GM12878 (cell line): ENCODE data around the gene CRTC1. TPM values are rescaled to one million over a fixed set of nuclear protein-coding genes. Genes with fewer than 3 reads are reported as not detected.

Experiments
- ATAC-seq: fragments of 200-7000 bp; cut with Tn5 transposase; 3 replicates; pipeline ENCODE4 v1.9.1; 2020; ENCODE audit warnings: mild to moderate bottlenecking, moderate library complexity
- BruUV-seq: library from RNA; stranded (reverse); fragments of 400-500 nt; replicated peaks from 2 replicates; lab custom pipeline; 2021; lab: Mats Ljungman, UMichigan
- CTCF ChIA-PET: fragments of 300-600 bp; sonication (Branson Sonifier 250); formaldehyde crosslinking; extraction: SDS; loops from one replicate; lab custom pipeline; 2021; ENCODE audit warnings: inconsistent platforms; lab: Yijun Ruan, JAX
- POLR2A ChIA-PET: fragments of 350-600 bp; formaldehyde crosslinking; extraction: SDS; loops from one replicate; lab custom pipeline; 2021; ENCODE audit warnings: inconsistent platforms; lab: Charles Lee
- RAD21 ChIA-PET: fragments of 300-600 bp; sonication (Branson Sonifier 250); formaldehyde crosslinking; loops from one replicate; lab custom pipeline; 2023; ENCODE audit warnings: antibody characterized with exemption; ENCODE audit not compliant: unreplicated experiment; lab: Charles Lee
- SMC1A ChIA-PET: fragments of 300-600 bp; sonication (Branson Sonifier 250); formaldehyde crosslinking; loops from one replicate; lab custom pipeline; 2023; ENCODE audit not compliant: unreplicated experiment, uncharacterized antibody; lab: Charles Lee
- DNase-seq: peaks from one replicate; pipeline ENCODE4 v3.0.0-alpha.2; 2011; ENCODE audit warnings: low read depth, low spot score
- FAIRE-seq: peaks from 3 replicates; lab custom pipeline; 2011; peaks lifted over from hg19 to GRCh38; lab: Jason Lieb, UNC
- H2AFZ ChIP-seq: 2 replicates; pipeline ENCODE4 v1.6.0; 2011; ENCODE audit warnings: low read depth, low read length, control low read depth; ENCODE audit not compliant: control insufficient read depth
- H3K27ac ChIP-seq: 2 replicates; pipeline ENCODE4 v1.5.1; 2011; ENCODE audit warnings: control low read depth; ENCODE audit not compliant: control insufficient read depth, insufficient read depth
- H3K27me3 ChIP-seq, 2 experiments: replicated peaks in 1 of 2; 2 replicates each; pipeline versions ENCODE4 v1.6.0 to v1.6.1; 2011; ENCODE audit warnings: low read length in 1 of 2; ENCODE audit not compliant: control insufficient read depth in 2 of 2, insufficient read depth in 2 of 2
- H3K36me3 ChIP-seq, 2 experiments: 2 replicates each; pipeline ENCODE4 v1.5.1; 2011; ENCODE audit warnings: low read length in 1 of 2; ENCODE audit not compliant: control insufficient read depth in 2 of 2, insufficient read depth in 2 of 2
- H3K4me1 ChIP-seq: 2 replicates; pipeline ENCODE4 v1.6.1; 2011; ENCODE audit warnings: mild to moderate bottlenecking, low read length, moderate library complexity, mixed read lengths; ENCODE audit not compliant: control insufficient read depth, insufficient read depth
- H3K4me2 ChIP-seq: 2 replicates; pipeline ENCODE4 v1.6.0; 2011; ENCODE audit warnings: control low read depth; ENCODE audit not compliant: control insufficient read depth, insufficient read depth
- H3K4me3 ChIP-seq: fragments of 200-600 bp; sonication (generic); 2 replicates; pipeline ENCODE4 v1.5.1; 2016
- H3K79me2 ChIP-seq: 2 replicates; pipeline ENCODE4 v1.6.0; 2011; ENCODE audit warnings: low read length; ENCODE audit not compliant: control insufficient read depth, insufficient read depth
- H3K9ac ChIP-seq: 2 replicates; pipeline ENCODE4 v1.8.0; 2011; ENCODE audit warnings: low read length, control low read depth, mixed read lengths; ENCODE audit not compliant: control insufficient read depth, insufficient read depth
- H3K9me3 ChIP-seq: replicated peaks from 3 replicates; pipeline ENCODE4 v1.5.1; 2011; ENCODE audit warnings: mild to moderate bottlenecking, low read length; ENCODE audit not compliant: control insufficient read depth, insufficient read depth
- H4K20me1 ChIP-seq: 2 replicates; pipeline ENCODE4 v1.6.0; 2011; ENCODE audit not compliant: control insufficient read depth, insufficient read depth
- BMI1 ChIP-seq: fragments of 450-650 bp; IDR thresholded peaks from 2 replicates; pipeline ENCODE4 v1.6.1; 2016; ENCODE audit warnings: mild to moderate bottlenecking, moderate library complexity, borderline replicate concordance
- CBFB ChIP-seq: IDR thresholded peaks from 2 replicates; pipeline ENCODE4 v1.6.1; 2016; ENCODE audit warnings: antibody characterized with exemption, low read depth
- CEBPB ChIP-seq, 2 experiments: fragments of 150-350 bp in 1 of 2; IDR thresholded peaks; 2 replicates each; pipeline ENCODE4 v1.6.1; 2012 to 2014; ENCODE audit warnings: low read depth in 2 of 2, low read length in 2 of 2, borderline replicate concordance in 1 of 2, inconsistent platforms in 1 of 2
- EGR1 ChIP-seq, 2 experiments: IDR thresholded peaks; 1 replicate in 1 of 2; 2 replicates in 1 of 2; pipeline ENCODE4 v1.6.1; 2011 to 2012; ENCODE audit warnings: low read depth in 2 of 2, low read length in 2 of 2, borderline replicate concordance in 1 of 2, mild to moderate bottlenecking in 1 of 2, moderate library complexity in 1 of 2
- FOXK2 ChIP-seq: fragments of 450-650 bp; IDR thresholded peaks from 2 replicates; pipeline ENCODE4 v1.6.1; 2017; ENCODE audit warnings: mild to moderate bottlenecking, moderate library complexity
- FOXM1 ChIP-seq: IDR thresholded peaks from 2 replicates; pipeline ENCODE4 v1.6.1; 2012; ENCODE audit warnings: low read depth, mild to moderate bottlenecking, inconsistent platforms, low read length, moderate library complexity
- KLF5 ChIP-seq: fragments of 450-650 bp; IDR thresholded peaks from 2 replicates; pipeline ENCODE4 v1.6.1; 2014; ENCODE audit warnings: mild to moderate bottlenecking; ENCODE audit not compliant: partially characterized antibody
- MEF2A ChIP-seq: IDR thresholded peaks from 2 replicates; pipeline ENCODE4 v1.6.1; 2011; ENCODE audit warnings: low read depth, mild to moderate bottlenecking, low read length, moderate library complexity; ENCODE audit not compliant: insufficient read depth
- RBBP5 ChIP-seq: fragments of 200-600 bp; sonication (generic); conservative IDR thresholded peaks from 2 replicates; pipeline ENCODE4 v1.6.1; 2016
- SIN3A ChIP-seq: IDR thresholded peaks from 2 replicates; pipeline ENCODE4 v1.6.1; 2012; ENCODE audit warnings: low read depth, low read length, improper control_type of control experiment
- SREBF2 ChIP-seq: IDR thresholded peaks from 2 replicates; pipeline ENCODE4 v1.6.1; 2012; ENCODE audit warnings: mild to moderate bottlenecking, low read length
- STAT3 ChIP-seq: IDR thresholded peaks from 2 replicates; pipeline ENCODE4 v1.6.1; 2011; ENCODE audit warnings: low read depth, low read length, improper control_type of control experiment
- SUPT20H ChIP-seq: IDR thresholded peaks from 2 replicates; pipeline ENCODE4 v1.6.1; 2011; ENCODE audit warnings: low read depth, mild to moderate bottlenecking, low read length, moderate library complexity, borderline replicate concordance; ENCODE audit not compliant: control insufficient read depth
- WGBS: methylation state at CpG from one replicate; pipeline ENCODE4 v1.1.6; 2016; ENCODE audit warnings: low lambda C conversion rate; ENCODE audit not compliant: insufficient replicate concordance, insufficient coverage; ENCODE audit errors: missing lambda C conversion rate; 5-methylcytosine and 5-hydroxymethylcytosine counted together
- in situ Hi-C: fragments of 300-500 bp; cut with MboI; formaldehyde crosslinking; loops from 9 replicates; pipeline ENCODE4 v1.14.3; 2018; ENCODE audit warnings: mixed read lengths
- intact Hi-C: fragments of 100-400 bp; cut with micrococcal nuclease; formaldehyde crosslinking; loops from one replicate; pipeline ENCODE4 v1.14.2; 2022; ENCODE audit not compliant: unreplicated experiment
- polyA plus RNA-seq, 11 experiments: library from polyadenylated mRNA; depleted of rRNA in 4 of 11; unstranded in 6 of 11; stranded (reverse) in 5 of 11; fragments of >200 nt; fragmentation: Nextera tagmentation in 4 of 11; fragmentation: Illumina TruSeq in 1 of 11; extraction: Ambion mirVana in 4 of 11; extraction: Trizol in 1 of 11; gene quantifications; 1 replicate in 1 of 11; 2 replicates in 10 of 11; pipeline versions ENCODE4 v1.2.1 to v1.2.3, GENCODE V29; 2011 to 2016; ENCODE audit warnings: inconsistent platforms in 2 of 11, missing spikeins in 2 of 11, low read depth in 1 of 11
- total RNA-seq, 4 experiments: library from RNA; depleted of rRNA in 3 of 4; stranded (reverse); fragments of >200 nt in 3 of 4; fragmentation: Illumina TruSeq in 1 of 4; extraction: Trizol in 1 of 4; gene quantifications; 2 replicates each; pipeline versions ENCODE4 v1.2.1 to v1.2.3, GENCODE V29; 2013 to 2021
- TF ChIP-seq, protein P1 (sequence below): fragments of 450-650 bp; formaldehyde crosslinking; IDR thresholded peaks from 2 replicates; pipeline ENCODE4 v1.5.0; 2022; ENCODE audit warnings: mild to moderate bottlenecking, missing genetic modification characterization
- TF ChIP-seq, protein P2 (sequence below): fragments of 450-650 bp; conservative IDR thresholded peaks from 2 replicates; pipeline ENCODE4 v1.6.1; 2017; ENCODE audit warnings: mild to moderate bottlenecking, moderate library complexity
- TF ChIP-seq, protein P3 (sequence below): fragments of 450-650 bp; IDR thresholded peaks from 2 replicates; pipeline ENCODE4 v1.6.1; 2017; ENCODE audit warnings: antibody characterized with exemption, mild to moderate bottlenecking, moderate library complexity

Gene CRTC1
- total and polyA plus RNA-seq, 10 of the 15 experiments (the other 5 are each of a cell fraction or from before 2014, with no cell fraction given) = 0.02 to 4.6 (median 1.1) TPM; not detected in 1

DNA sequence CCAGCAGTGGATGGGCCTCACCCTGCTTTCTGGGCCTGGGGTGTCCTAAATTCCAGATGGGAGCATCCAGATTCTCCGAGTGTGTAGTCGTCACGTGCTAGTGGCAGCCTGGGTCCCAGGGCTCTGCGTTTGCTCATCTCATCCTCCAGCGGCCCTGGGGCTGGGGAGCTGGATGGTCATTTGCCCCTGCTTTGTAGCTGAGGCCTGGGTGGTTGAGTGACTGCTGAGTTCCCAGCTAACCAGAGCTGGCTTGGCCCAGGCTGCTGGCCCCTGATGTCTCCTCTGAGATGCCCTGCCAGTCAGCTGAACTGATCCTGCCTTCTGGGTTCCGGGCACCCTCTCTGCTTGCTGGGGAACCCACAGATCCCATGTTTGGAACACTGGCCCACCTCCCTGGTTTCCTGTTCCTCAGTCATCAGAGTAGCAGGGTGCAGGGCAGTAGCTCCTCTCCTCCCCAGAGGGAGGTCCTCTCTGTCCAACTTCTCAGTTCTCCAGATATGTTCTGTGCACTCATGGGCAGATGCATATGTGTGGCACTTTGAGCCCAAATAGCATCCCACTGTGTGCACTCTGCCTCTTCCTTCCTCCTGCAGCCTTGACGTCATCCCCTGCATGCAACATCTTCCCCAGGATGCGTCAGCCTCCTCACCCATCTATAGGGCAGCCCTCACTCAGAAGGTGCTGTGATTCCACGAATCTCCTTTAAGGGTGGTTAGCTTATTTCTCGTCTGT lies 22.4 kb upstream of the CRTC1 start:
- H3K4me3 ChIP-seq = no peak overlapping the region
- ATAC-seq (no peak), FAIRE-seq (no peak), DNase-seq (no peak)
- H3K27me3 ChIP-seq = no peaks in the 10 kb centered on the region
- H3K27ac ChIP-seq = no peak overlapping the region
- H3K79me2 ChIP-seq = no peaks in the 10 kb centered on the region
- no peak overlapping the region for H3K9ac ChIP-seq
- in situ Hi-C loops = no loop called here
- CTCF ChIA-PET = no interaction called here
- H3K4me2 ChIP-seq = no peak overlapping the region
- H4K20me1 ChIP-seq = no peaks in the 10 kb centered on the region; the same call in 1 of the 2 replicates
- no TSS peak for BruUV-seq
- WGBS = 72% methylated on average over 10 of the region's 10 CpGs
- POLR2A ChIA-PET = no interaction called here
- no peaks in the 10 kb centered on the region; the same call in 2 of the 3 replicates for H3K9me3 ChIP-seq
- peaks cover 18% of the 10 kb centered on the region; the same call in 1 of the 2 replicates for H3K4me1 ChIP-seq
- H2AFZ ChIP-seq = no peak overlapping the region
- H3K36me3 ChIP-seq = peaks cover 0 to 1% of the 10 kb centered on the region in 2 experiments; a peak in 1 of 4 replicates
- SMC1A ChIA-PET = no interaction called here
- RAD21 ChIA-PET = interaction anchor here (0.7 kb wide), 1 partner anchor 141 kb away, joined by 3 read pairs; no protein-coding TSS in a partner anchor
- intact Hi-C loops = no loop called here
- TF ChIP-seq STAT3 = no peak
- no peak for TF ChIP-seq FOXK2
- TF ChIP-seq, protein P1, sequence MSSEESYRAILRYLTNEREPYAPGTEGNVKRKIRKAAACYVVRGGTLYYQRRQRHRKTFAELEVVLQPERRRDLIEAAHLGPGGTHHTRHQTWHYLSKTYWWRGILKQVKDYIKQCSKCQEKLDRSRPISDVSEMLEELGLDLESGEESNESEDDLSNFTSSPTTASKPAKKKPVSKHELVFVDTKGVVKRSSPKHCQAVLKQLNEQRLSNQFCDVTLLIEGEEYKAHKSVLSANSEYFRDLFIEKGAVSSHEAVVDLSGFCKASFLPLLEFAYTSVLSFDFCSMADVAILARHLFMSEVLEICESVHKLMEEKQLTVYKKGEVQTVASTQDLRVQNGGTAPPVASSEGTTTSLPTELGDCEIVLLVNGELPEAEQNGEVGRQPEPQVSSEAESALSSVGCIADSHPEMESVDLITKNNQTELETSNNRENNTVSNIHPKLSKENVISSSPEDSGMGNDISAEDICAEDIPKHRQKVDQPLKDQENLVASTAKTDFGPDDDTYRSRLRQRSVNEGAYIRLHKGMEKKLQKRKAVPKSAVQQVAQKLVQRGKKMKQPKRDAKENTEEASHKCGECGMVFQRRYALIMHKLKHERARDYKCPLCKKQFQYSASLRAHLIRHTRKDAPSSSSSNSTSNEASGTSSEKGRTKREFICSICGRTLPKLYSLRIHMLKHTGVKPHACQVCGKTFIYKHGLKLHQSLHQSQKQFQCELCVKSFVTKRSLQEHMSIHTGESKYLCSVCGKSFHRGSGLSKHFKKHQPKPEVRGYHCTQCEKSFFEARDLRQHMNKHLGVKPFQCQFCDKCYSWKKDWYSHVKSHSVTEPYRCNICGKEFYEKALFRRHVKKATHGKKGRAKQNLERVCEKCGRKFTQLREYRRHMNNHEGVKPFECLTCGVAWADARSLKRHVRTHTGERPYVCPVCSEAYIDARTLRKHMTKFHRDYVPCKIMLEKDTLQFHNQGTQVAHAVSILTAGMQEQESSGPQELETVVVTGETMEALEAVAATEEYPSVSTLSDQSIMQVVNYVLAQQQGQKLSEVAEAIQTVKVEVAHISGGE (CRISPR knock-in tag) = no peak
- no peak for TF ChIP-seq RBBP5
- no peak for TF ChIP-seq CEBPB (IDR thresholded peaks at IDR 0.05; ENCODE audit: borderline replicate concordance in 1 of 2, low read depth in 2 of 2, low read length in 2 of 2)
- TF ChIP-seq, protein P2, sequence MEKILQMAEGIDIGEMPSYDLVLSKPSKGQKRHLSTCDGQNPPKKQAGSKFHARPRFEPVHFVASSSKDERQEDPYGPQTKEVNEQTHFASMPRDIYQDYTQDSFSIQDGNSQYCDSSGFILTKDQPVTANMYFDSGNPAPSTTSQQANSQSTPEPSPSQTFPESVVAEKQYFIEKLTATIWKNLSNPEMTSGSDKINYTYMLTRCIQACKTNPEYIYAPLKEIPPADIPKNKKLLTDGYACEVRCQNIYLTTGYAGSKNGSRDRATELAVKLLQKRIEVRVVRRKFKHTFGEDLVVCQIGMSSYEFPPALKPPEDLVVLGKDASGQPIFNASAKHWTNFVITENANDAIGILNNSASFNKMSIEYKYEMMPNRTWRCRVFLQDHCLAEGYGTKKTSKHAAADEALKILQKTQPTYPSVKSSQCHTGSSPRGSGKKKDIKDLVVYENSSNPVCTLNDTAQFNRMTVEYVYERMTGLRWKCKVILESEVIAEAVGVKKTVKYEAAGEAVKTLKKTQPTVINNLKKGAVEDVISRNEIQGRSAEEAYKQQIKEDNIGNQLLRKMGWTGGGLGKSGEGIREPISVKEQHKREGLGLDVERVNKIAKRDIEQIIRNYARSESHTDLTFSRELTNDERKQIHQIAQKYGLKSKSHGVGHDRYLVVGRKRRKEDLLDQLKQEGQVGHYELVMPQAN = no peak
- TF ChIP-seq EGR1 (IDR thresholded peaks at IDR 0.05; ENCODE audit: borderline replicate concordance in 1 of 2, low read depth in 2 of 2, low read length in 2 of 2) = no peak
- TF ChIP-seq CBFB = no peak
- TF ChIP-seq SIN3A = no peak
- no peak for TF ChIP-seq BMI1
- TF ChIP-seq MEF2A = no peak
- no peak for TF ChIP-seq SUPT20H
- TF ChIP-seq KLF5 = no peak
- TF ChIP-seq SREBF2 = no peak
- no peak for TF ChIP-seq FOXM1
- TF ChIP-seq, protein P3, sequence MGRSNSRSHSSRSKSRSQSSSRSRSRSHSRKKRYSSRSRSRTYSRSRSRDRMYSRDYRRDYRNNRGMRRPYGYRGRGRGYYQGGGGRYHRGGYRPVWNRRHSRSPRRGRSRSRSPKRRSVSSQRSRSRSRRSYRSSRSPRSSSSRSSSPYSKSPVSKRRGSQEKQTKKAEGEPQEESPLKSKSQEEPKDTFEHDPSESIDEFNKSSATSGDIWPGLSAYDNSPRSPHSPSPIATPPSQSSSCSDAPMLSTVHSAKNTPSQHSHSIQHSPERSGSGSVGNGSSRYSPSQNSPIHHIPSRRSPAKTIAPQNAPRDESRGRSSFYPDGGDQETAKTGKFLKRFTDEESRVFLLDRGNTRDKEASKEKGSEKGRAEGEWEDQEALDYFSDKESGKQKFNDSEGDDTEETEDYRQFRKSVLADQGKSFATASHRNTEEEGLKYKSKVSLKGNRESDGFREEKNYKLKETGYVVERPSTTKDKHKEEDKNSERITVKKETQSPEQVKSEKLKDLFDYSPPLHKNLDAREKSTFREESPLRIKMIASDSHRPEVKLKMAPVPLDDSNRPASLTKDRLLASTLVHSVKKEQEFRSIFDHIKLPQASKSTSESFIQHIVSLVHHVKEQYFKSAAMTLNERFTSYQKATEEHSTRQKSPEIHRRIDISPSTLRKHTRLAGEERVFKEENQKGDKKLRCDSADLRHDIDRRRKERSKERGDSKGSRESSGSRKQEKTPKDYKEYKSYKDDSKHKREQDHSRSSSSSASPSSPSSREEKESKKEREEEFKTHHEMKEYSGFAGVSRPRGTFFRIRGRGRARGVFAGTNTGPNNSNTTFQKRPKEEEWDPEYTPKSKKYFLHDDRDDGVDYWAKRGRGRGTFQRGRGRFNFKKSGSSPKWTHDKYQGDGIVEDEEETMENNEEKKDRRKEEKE = no peak
